ENCODE results near the gene EPB41L2. TPM values are rescaled to one million over a fixed set of nuclear protein-coding genes. Genes with fewer than 3 reads are reported as not detected.

Gene EPB41L2
- total and polyA plus RNA-seq, 2 donors from 2014 or later: 19.6 to 111 TPM

GRCh38 chr6:130872250-130873095 lies 190.6 kb downstream of the EPB41L2 start:
- FAIRE-seq (peak; percentile 11), DNase-seq (peak; percentile 47 to 81 (median 66))
- Histone ChIP-seq H3K9me3 (ENCODE audit: control insufficient read depth in 2 of 3, insufficient read depth in 1 of 3, low read length in 3 of 3) (no peaks in the 10 kb centered on the region), H3K4me3 (ENCODE audit: low read length in 3 of 3) (no peak overlapping the region), H3K9ac (ENCODE audit: low read length in 3 of 3) (no peak overlapping the region), H3K27me3 (ENCODE audit: control insufficient read depth, insufficient read depth, low read length) (no peaks in the 10 kb centered on the region), H3K4me1 (ENCODE audit: control insufficient read depth in 2 of 3, insufficient read depth in 2 of 3, low read depth in 1 of 3, low read length in 3 of 3) (no peaks in the 10 kb centered on the region), H3K27ac (ENCODE audit: low read depth in 2 of 2, low read length in 2 of 2) (no peak overlapping the region), H3K36me3 (ENCODE audit: control insufficient read depth in 2 of 3, insufficient read depth in 3 of 3, low read length in 3 of 3) (no peaks in the 10 kb centered on the region)
- peak; percentile 84 for TF ChIP-seq CTCF (IDR thresholded peaks at IDR 0.05; ENCODE audit: borderline replicate concordance, extremely low read depth, insufficient read depth)
- intact Hi-C loops (cut with DNase I): no loop called here

- no peak overlapping the region for H3K4me3 ChIP-seq (ENCODE audit: low read length in 3 of 3)
- FAIRE-seq (no peak), DNase-seq (no peak)
- H3K4me1 ChIP-seq (ENCODE audit: control insufficient read depth in 2 of 3, insufficient read depth in 2 of 3, low read depth in 1 of 3, low read length in 3 of 3): no peaks in the 10 kb centered on the region
- no peaks in the 10 kb centered on the region for H3K36me3 ChIP-seq (ENCODE audit: control insufficient read depth in 2 of 3, insufficient read depth in 3 of 3, low read length in 3 of 3)
- H3K9me3 ChIP-seq (ENCODE audit: control insufficient read depth in 2 of 3, insufficient read depth in 1 of 3, low read length in 3 of 3): no peaks in the 10 kb centered on the region
- no peak overlapping the region for H3K27ac ChIP-seq (ENCODE audit: low read depth in 2 of 2, low read length in 2 of 2)
- H3K9ac ChIP-seq (ENCODE audit: low read length in 3 of 3): no peak overlapping the region
- no peaks in the 10 kb centered on the region for H3K27me3 ChIP-seq (ENCODE audit: control insufficient read depth, insufficient read depth, low read length)
- TF ChIP-seq CTCF (IDR thresholded peaks at IDR 0.05; ENCODE audit: borderline replicate concordance, extremely low read depth, insufficient read depth): no peak
- intact Hi-C loops (cut with DNase I): no loop called here
These were observed 192.7 kb downstream of the EPB41L2 start for GRCh38 chr6:130870179-130870880.

GRCh38 chr6:130869681-130870080 lies 193.4 kb downstream of the EPB41L2 start:
- intact Hi-C loops (cut with DNase I): no loop called here
- H3K27me3 ChIP-seq (ENCODE audit: control insufficient read depth, insufficient read depth, low read length): no peaks in the 10 kb centered on the region
- H3K4me3 ChIP-seq (ENCODE audit: low read length in 3 of 3): no peak overlapping the region
- DNase-seq (no peak), FAIRE-seq (no peak)
- TF ChIP-seq CTCF (IDR thresholded peaks at IDR 0.05; ENCODE audit: borderline replicate concordance, extremely low read depth, insufficient read depth): no peak
- no peaks in the 10 kb centered on the region for H3K36me3 ChIP-seq (ENCODE audit: control insufficient read depth in 2 of 3, insufficient read depth in 3 of 3, low read length in 3 of 3)
- no peaks in the 10 kb centered on the region for H3K4me1 ChIP-seq (ENCODE audit: control insufficient read depth in 2 of 3, insufficient read depth in 2 of 3, low read depth in 1 of 3, low read length in 3 of 3)
- no peak overlapping the region for H3K27ac ChIP-seq (ENCODE audit: low read depth in 2 of 2, low read length in 2 of 2)
- no peak overlapping the region for H3K9ac ChIP-seq (ENCODE audit: low read length in 3 of 3)
- no peaks in the 10 kb centered on the region for H3K9me3 ChIP-seq (ENCODE audit: control insufficient read depth in 2 of 3, insufficient read depth in 1 of 3, low read length in 3 of 3)

Measured in kidney (tissue), 14 donors.